HEK293 (cell line): Measurements from ENCODE around the gene CNOT2.

Experiments
- KLF7 ChIP-seq: fragments of 450-650 bp; formaldehyde crosslinking; IDR thresholded peaks from 2 replicates; pipeline ENCODE4 v1.5.1; 2016; ENCODE audit warnings: missing biosample characterization, missing genetic modification characterization, borderline replicate concordance
- ZNF423 ChIP-seq: fragments of 450-650 bp; formaldehyde crosslinking; IDR thresholded peaks from 2 replicates; pipeline ENCODE4 v1.5.1; 2016; ENCODE audit warnings: missing biosample characterization, missing genetic modification characterization
- ZNF529 ChIP-seq: fragments of 450-650 bp; formaldehyde crosslinking; IDR thresholded peaks from 2 replicates; pipeline ENCODE4 v1.5.1; 2017; ENCODE audit warnings: missing genetic modification characterization, missing biosample characterization; ENCODE audit not compliant: insufficient replicate concordance
- TF ChIP-seq, protein P1 (sequence below): fragments of 450-650 bp; formaldehyde crosslinking; IDR thresholded peaks from 2 replicates; pipeline ENCODE4 v1.5.1; 2016; ENCODE audit warnings: missing biosample characterization, missing genetic modification characterization

DNA sequence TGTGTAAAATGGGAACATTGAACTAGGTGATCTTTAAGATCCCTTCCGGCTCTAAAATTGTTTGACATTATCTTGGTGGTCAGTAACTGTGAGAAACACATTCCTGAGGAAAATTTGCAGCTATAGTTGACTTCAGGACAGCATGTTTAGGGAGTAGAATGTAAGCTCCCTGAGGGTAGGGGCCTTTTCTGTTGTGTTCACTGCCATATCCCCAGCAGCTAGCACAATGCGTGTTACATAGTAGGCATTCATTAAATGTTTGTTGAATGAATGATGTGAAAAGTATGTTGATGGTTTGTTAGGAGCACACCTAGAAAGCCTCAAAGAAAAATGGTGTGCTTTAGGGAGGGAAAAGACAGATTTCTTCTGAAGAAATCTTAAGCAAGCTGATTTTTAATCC, 84.3 kb downstream of the CNOT2 start:
- TF ChIP-seq KLF7 (tag by site-specific recombination) (no peak), ZNF423 (no peak), ZNF529 (tag by site-specific recombination) (no peak)
- TF ChIP-seq, protein P1, sequence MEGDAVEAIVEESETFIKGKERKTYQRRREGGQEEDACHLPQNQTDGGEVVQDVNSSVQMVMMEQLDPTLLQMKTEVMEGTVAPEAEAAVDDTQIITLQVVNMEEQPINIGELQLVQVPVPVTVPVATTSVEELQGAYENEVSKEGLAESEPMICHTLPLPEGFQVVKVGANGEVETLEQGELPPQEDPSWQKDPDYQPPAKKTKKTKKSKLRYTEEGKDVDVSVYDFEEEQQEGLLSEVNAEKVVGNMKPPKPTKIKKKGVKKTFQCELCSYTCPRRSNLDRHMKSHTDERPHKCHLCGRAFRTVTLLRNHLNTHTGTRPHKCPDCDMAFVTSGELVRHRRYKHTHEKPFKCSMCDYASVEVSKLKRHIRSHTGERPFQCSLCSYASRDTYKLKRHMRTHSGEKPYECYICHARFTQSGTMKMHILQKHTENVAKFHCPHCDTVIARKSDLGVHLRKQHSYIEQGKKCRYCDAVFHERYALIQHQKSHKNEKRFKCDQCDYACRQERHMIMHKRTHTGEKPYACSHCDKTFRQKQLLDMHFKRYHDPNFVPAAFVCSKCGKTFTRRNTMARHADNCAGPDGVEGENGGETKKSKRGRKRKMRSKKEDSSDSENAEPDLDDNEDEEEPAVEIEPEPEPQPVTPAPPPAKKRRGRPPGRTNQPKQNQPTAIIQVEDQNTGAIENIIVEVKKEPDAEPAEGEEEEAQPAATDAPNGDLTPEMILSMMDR (tag by site-specific recombination): no peak
